A673 (cell line): ENCODE measurements around the gene CLASRP. TPM values are rescaled to one million over a fixed set of nuclear protein-coding genes. Genes with fewer than 3 reads are reported as not detected.
"Not testable (repeated sequence)": the region's sequence is repeated elsewhere in the genome, so short reads cannot be mapped to it uniquely, and the experiment has no call there.

Experiments used
- BruUV-seq: library from RNA; stranded (reverse); fragments of 400-500 nt; replicated peaks from 2 replicates; lab custom pipeline; 2021; lab: Mats Ljungman, UMichigan
- CTCF ChIA-PET: fragments of 300-600 bp; sonication (Branson Sonifier 250); formaldehyde crosslinking; loops from one replicate; lab custom pipeline; 2022; ENCODE audit warnings: antibody characterized with exemption; lab: Charles Lee
- POLR2A ChIA-PET: fragments of 300-600 bp; sonication (Branson Sonifier 250); formaldehyde crosslinking; loops from one replicate; lab custom pipeline; 2022; ENCODE audit warnings: antibody characterized with exemption; ENCODE audit not compliant: low non-redundant PET; lab: Charles Lee
- DNase-seq: peaks from one replicate; pipeline ENCODE4 v3.0.0-alpha.2; 2015; ENCODE audit warnings: low spot score
- H3K27ac ChIP-seq: fragments of 200-600 bp; sonication (generic); 2 replicates; pipeline ENCODE4 v1.5.1; 2016; ENCODE audit warnings: mixed run types, low read depth, mild to moderate bottlenecking, mixed read lengths, antibody characterized with exemption, low read length; ENCODE audit not compliant: poor library complexity, severe bottlenecking
- H3K27me3 ChIP-seq: fragments of 200-600 bp; sonication (generic); replicated peaks from 2 replicates; pipeline ENCODE4 v1.6.1; 2017; ENCODE audit warnings: mixed run types, low read depth, mild to moderate bottlenecking, mixed read lengths, antibody characterized with exemption, low read length; ENCODE audit not compliant: insufficient read depth, poor library complexity
- H3K36me3 ChIP-seq: fragments of 200-600 bp; sonication (generic); 2 replicates; pipeline ENCODE4 v1.6.1; 2016; ENCODE audit warnings: mixed run types, mild to moderate bottlenecking, mixed read lengths, antibody characterized with exemption, low read length; ENCODE audit not compliant: insufficient read depth, poor library complexity, severe bottlenecking
- H3K4me1 ChIP-seq: fragments of 200-600 bp; sonication (generic); 2 replicates; pipeline ENCODE4 v1.6.1; 2017; ENCODE audit warnings: mixed run types, mild to moderate bottlenecking, mixed read lengths, antibody characterized with exemption, low read length; ENCODE audit not compliant: insufficient read depth, poor library complexity, severe bottlenecking
- H3K4me3 ChIP-seq: fragments of 200-600 bp; sonication (generic); 2 replicates; pipeline ENCODE4 v1.5.1; 2016; ENCODE audit warnings: low read depth, mixed run types, mild to moderate bottlenecking, mixed read lengths, low read length; ENCODE audit not compliant: poor library complexity, severe bottlenecking
- H3K9me3 ChIP-seq: fragments of 200-600 bp; sonication (generic); 2 replicates; pipeline ENCODE4 v1.6.1; 2016; ENCODE audit warnings: mixed run types, low read depth, mild to moderate bottlenecking, mixed read lengths, antibody characterized with exemption, low read length; ENCODE audit not compliant: poor library complexity, severe bottlenecking
- EZH2 ChIP-seq: fragments of 200-600 bp; sonication (generic); IDR thresholded peaks from 2 replicates; pipeline ENCODE4 v1.6.1; 2017; ENCODE audit warnings: borderline replicate concordance, low read depth, mild to moderate bottlenecking, mixed read lengths, antibody characterized with exemption, low read length; ENCODE audit not compliant: poor library complexity, severe bottlenecking
- intact Hi-C: fragments of 100-400 bp; cut with micrococcal nuclease; formaldehyde crosslinking; loops from one replicate; pipeline ENCODE4 v1.10.0; 2022; ENCODE audit not compliant: unreplicated experiment
- total RNA-seq: library from RNA; stranded (reverse); gene quantifications from 2 replicates; pipeline ENCODE4 v1.2.3, GENCODE V29; 2021
- TF ChIP-seq, protein P1 (sequence below): fragments of 300-800, 200-600 bp; sonication (generic); conservative IDR thresholded peaks from 2 replicates; pipeline ENCODE4 v1.5.1; 2017; ENCODE audit warnings: low read depth, mild to moderate bottlenecking, antibody characterized with exemption, low read length, moderate library complexity, mixed read lengths

The CLASRP gene
- total RNA-seq, 1 experiment from 2014 or later = 104 TPM

DNA sequence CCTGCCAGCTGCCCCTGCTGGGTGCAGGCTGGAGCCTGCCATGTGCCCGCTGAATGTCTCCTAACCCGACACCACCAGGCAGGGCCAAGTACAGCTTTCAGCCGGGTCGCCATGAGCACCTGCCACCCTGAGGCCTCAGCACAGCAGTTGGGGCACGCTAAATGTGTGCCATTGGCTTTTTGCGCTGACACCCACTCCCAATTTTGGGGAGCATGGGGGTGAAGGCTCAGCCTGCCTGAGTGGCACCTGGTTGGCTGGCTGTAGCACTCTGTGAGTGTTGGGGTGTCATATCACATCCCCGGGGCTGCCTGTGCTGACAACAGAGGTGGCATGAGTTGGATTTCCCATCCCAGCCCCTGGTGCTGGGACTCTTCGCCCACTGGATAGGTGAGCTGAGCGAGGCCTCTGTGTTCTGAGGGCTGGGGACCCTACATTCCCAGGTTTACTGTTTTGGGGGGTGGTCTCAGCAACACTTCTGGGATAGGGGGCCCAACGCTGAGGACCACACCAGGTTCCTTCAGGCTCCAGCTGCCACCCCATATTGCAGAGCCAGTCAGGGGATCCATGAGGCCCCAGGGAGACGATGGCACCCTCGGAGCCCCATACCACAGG is 44.8 kb upstream of the CLASRP start:
- H3K4me3 ChIP-seq = no peak overlapping the region
- TF ChIP-seq, protein P1, sequence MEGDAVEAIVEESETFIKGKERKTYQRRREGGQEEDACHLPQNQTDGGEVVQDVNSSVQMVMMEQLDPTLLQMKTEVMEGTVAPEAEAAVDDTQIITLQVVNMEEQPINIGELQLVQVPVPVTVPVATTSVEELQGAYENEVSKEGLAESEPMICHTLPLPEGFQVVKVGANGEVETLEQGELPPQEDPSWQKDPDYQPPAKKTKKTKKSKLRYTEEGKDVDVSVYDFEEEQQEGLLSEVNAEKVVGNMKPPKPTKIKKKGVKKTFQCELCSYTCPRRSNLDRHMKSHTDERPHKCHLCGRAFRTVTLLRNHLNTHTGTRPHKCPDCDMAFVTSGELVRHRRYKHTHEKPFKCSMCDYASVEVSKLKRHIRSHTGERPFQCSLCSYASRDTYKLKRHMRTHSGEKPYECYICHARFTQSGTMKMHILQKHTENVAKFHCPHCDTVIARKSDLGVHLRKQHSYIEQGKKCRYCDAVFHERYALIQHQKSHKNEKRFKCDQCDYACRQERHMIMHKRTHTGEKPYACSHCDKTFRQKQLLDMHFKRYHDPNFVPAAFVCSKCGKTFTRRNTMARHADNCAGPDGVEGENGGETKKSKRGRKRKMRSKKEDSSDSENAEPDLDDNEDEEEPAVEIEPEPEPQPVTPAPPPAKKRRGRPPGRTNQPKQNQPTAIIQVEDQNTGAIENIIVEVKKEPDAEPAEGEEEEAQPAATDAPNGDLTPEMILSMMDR = no peak
- H3K27me3 ChIP-seq = no peaks in the 10 kb centered on the region
- DNase-seq = no peak
- intact Hi-C loops = no loop called here
- ChIA-PET POLR2A (no interaction called here), CTCF (no interaction called here)
- no peak overlapping the region for H3K27ac ChIP-seq
- no TSS peak for BruUV-seq
- H3K9me3 ChIP-seq = no peaks in the 10 kb centered on the region
- no peaks in the 10 kb centered on the region for H3K4me1 ChIP-seq
- H3K36me3 ChIP-seq = peaks cover 13% of the 10 kb centered on the region

DNA sequence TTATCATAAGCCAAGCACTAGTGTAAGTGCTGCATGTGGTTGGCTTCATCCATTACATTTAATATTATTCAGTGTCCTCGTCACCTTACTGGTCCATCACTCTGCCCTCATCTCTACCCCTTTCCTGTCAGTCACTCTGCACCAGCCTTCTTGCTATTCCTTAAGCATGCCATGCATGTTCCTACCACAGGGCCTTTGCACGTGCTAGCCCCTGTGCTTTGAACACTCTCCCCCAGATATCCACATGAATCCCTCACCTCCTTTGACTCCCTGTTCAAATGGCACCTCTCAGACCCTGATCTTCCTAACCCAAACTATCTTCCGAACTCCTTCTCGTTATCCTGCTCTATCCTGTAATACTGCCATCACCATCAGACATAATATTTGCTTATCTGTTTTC is 40.8 kb upstream of the CLASRP start:
- TF ChIP-seq EZH2 = no peak
- TF ChIP-seq, protein P1 = no peak
- no peaks in the 10 kb centered on the region for H3K9me3 ChIP-seq
- H3K4me3 ChIP-seq = no peak overlapping the region
- H3K36me3 ChIP-seq = no peaks in the 10 kb centered on the region
- CTCF ChIA-PET = interaction anchor here (0.6 kb wide), 2 partner anchors 87 to 341 kb away, joined by 13 to 14 read pairs; no protein-coding TSS in a partner anchor
- intact Hi-C loops = no loop called here
- peaks cover 6% of the 10 kb centered on the region for H3K4me1 ChIP-seq
- no TSS peak for BruUV-seq
- POLR2A ChIA-PET = no interaction called here
- H3K27me3 ChIP-seq = no peaks in the 10 kb centered on the region
- H3K27ac ChIP-seq = no peak overlapping the region
- DNase-seq = no peak

DNA sequence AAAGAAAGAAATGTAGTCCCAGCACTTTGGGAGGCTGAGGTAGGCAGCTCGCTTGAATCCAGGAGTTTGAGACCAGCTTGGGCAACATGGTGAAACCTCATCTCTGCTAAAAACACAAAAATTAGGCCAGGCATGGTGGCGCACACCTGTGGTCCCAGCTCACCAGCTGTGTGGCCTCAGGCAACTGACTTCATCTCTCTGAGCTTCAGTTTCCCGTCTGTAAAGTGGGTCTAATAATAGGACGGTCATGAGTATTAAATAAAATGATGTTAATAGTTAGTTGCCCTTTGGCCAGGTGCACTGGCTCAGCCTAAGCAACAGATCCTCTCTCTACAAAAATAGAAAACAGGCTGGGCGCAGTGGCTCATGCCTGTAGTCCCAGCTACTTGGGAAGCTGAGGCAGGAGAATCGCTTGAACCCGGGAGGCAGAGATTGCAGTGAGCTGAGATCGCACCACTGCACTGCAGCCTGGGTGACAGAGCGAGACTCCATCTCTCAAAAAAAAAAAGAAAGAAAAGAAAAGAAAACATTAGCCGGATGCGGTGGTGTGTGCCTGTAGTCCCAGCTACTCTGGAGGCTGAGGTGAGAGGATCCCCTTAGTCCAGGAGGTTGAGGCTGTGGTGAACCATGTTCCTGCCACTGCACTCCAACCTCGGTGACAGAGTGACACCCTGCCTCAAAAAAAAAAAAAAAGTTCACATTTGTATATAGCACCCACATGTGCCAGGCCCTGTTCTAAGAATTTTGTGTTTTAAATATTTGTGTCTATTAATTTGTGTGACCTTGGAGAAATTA is 39.5 kb upstream of the CLASRP start:
- BruUV-seq, CTCF ChIA-PET, DNase-seq: not testable (repeated sequence)

DNA sequence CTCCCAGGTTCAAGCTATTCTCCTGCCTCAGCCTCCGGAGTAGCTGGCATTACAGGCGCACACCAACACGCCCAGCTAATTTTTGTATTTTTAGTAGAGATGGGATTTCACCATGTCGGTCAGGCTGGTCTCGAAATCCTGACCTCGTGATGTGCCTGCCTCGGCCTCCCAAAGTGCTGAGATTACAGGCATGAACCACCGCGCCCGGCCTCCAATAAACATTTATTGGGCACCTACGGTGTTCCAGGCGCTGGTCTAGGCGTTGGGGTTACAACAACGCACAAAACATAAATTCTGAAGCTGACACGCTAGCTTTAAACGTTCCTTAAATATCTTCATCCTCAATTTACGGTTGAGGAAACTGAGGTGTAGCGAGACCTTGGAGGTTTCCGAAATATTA is 38.2 kb upstream of the CLASRP start:
- DNase-seq, H3K4me1 ChIP-seq, BruUV-seq, CTCF ChIA-PET, H3K27ac ChIP-seq, H3K9me3 ChIP-seq, H3K36me3 ChIP-seq, H3K27me3 ChIP-seq: not testable (repeated sequence)
- intact Hi-C loops = loop anchor here (5.0 kb wide), 1 partner anchor 92 kb away; the partner anchor contains the start of gene PPP1R37
- H3K4me3 ChIP-seq = peak overlapping the region; percentile 40
- POLR2A ChIA-PET = interaction anchor here (0.6 kb wide), 1 partner anchor 132 kb away, joined by 7 read pairs; no protein-coding TSS in a partner anchor

More for the DNA sequence above, 39.5 kb upstream of the CLASRP start:
- H3K4me3 ChIP-seq, H3K4me1 ChIP-seq, H3K27me3 ChIP-seq, H3K27ac ChIP-seq, intact Hi-C loops, H3K36me3 ChIP-seq, H3K9me3 ChIP-seq, POLR2A ChIA-PET: not testable (repeated sequence)
